Measurements from ENCODE around the gene SPECC1L. TPM values are rescaled to one million over a fixed set of nuclear protein-coding genes. Genes with fewer than 3 reads are reported as not detected.

Gene SPECC1L
- total RNA-seq, 1 experiment from 2014 or later, result 14.1 TPM

DNA sequence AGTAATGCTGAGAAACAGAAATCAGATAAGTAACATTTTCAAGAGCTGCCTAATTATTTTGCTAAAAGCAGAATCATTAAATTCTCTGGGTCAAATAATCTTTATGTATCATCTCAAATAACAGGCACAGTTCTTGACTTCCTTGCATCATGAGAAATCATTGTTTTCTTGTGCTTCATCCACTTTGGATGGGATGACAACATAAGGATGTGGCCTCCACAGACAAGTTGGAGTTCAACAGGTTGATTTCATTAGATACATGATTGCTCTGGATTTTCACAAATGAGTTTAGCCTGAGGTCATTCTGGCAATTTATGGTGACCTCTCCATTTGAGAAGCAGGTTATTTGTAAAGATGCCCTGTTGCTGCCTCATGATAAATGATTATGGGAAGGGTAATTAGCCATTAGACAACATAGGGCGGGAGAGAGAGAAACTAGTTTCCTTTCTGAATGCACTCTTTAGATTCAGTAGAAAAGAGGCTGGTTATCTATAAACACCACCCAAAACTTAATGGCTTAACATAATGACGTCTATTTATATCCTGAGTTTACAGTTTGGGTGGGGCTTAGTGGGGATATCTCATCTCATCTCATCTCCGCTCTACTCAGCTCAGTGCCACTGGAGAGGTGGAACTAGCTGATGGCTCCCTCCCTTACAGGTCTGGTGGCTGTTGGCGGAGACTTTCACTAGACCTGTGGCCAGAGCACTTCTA, 121.7 kb downstream of the SPECC1L start:
- Histone ChIP-seq H3K79me2 (ENCODE audit: low read length) (no peaks in the 10 kb centered on the region), H3K36me3 (ENCODE audit: low read depth, low read length) (no peaks in the 10 kb centered on the region; the same call in 1 of the 2 replicates), H3K27me3 (ENCODE audit: low read length) (no peaks in the 10 kb centered on the region), H3K9ac (ENCODE audit: low read length) (no peak overlapping the region), H3K9me3 (ENCODE audit: low read length) (no peaks in the 10 kb centered on the region), H3K27ac (ENCODE audit: low read length) (no peak overlapping the region), H3K4me2 (ENCODE audit: low read length) (no peak overlapping the region), H3F3A (ENCODE audit: low read length, unreplicated experiment) (no peaks in the 10 kb centered on the region), H3K4me3 (ENCODE audit: low read length) (no peak overlapping the region), H3K4me1 (ENCODE audit: insufficient read depth, low read length) (no peaks in the 10 kb centered on the region), H4K20me1 (ENCODE audit: low read length) (no peaks in the 10 kb centered on the region), H3K9me2 (replicated peaks; ENCODE audit: low read length) (no peaks in the 10 kb centered on the region), H2AFZ (ENCODE audit: low read length) (no peak overlapping the region)
- ChIA-PET POLR2A (ENCODE audit: unreplicated experiment) (no interaction called here), CTCF (no interaction called here)
- ATAC-seq (no peak), DNase-seq (no peak)
- TF ChIP-seq EZH2 (IDR thresholded peaks at IDR 0.05; ENCODE audit: low read length, unreplicated experiment), result no peak
- TF ChIP-seq, protein P1, sequence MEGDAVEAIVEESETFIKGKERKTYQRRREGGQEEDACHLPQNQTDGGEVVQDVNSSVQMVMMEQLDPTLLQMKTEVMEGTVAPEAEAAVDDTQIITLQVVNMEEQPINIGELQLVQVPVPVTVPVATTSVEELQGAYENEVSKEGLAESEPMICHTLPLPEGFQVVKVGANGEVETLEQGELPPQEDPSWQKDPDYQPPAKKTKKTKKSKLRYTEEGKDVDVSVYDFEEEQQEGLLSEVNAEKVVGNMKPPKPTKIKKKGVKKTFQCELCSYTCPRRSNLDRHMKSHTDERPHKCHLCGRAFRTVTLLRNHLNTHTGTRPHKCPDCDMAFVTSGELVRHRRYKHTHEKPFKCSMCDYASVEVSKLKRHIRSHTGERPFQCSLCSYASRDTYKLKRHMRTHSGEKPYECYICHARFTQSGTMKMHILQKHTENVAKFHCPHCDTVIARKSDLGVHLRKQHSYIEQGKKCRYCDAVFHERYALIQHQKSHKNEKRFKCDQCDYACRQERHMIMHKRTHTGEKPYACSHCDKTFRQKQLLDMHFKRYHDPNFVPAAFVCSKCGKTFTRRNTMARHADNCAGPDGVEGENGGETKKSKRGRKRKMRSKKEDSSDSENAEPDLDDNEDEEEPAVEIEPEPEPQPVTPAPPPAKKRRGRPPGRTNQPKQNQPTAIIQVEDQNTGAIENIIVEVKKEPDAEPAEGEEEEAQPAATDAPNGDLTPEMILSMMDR (conservative IDR thresholded peaks at IDR 0.05; ENCODE audit: low read depth, low read length), result no peak
- TF ChIP-seq EZH2phosphoT487 (IDR thresholded peaks at IDR 0.05; ENCODE audit: borderline replicate concordance, low read length), result no peak
- no TSS peak for BruUV-seq (replicated peaks)
- intact Hi-C loops (cut with micrococcal nuclease), result no loop called here

DNA sequence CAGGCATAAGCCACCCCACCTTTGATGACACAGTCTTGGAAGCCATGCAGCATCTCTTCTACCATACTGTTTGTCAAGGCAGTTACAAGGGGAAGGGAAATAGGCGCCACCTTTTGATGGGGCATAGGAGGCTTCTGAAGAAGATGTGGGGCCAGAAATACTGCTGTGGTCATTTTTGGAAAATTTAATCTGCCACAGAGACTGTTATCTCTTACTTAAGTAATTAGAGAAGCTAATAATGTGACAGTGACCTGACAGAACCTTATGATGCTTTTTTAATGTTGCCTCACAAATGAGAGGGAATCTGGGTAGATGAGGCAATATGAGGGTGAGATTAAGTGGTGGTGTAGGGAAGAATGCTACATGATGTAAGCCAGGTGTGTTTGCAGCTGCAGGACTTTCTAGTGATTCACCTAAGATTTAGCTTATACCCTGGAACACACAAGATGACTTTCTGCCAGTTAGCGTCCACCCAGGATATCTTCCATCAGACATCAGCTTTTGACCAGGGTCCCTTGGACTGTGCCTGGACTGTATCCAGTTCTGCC, 122.5 kb downstream of the SPECC1L start:
- Histone ChIP-seq H2AFZ (ENCODE audit: low read length) (no peak overlapping the region), H3K27me3 (ENCODE audit: low read length) (no peaks in the 10 kb centered on the region), H3K9me3 (ENCODE audit: low read length) (no peaks in the 10 kb centered on the region), H3K79me2 (ENCODE audit: low read length) (no peaks in the 10 kb centered on the region), H3K4me1 (ENCODE audit: insufficient read depth, low read length) (no peaks in the 10 kb centered on the region), H3K9ac (ENCODE audit: low read length) (no peak overlapping the region), H3K36me3 (ENCODE audit: low read depth, low read length) (no peaks in the 10 kb centered on the region; the same call in 1 of the 2 replicates), H4K20me1 (ENCODE audit: low read length) (no peaks in the 10 kb centered on the region), H3F3A (ENCODE audit: low read length, unreplicated experiment) (no peaks in the 10 kb centered on the region), H3K4me3 (ENCODE audit: low read length) (no peak overlapping the region), H3K9me2 (replicated peaks; ENCODE audit: low read length) (no peaks in the 10 kb centered on the region), H3K4me2 (ENCODE audit: low read length) (no peak overlapping the region), H3K27ac (ENCODE audit: low read length) (no peak overlapping the region)
- intact Hi-C loops (cut with micrococcal nuclease), result no loop called here
- ATAC-seq (no peak), DNase-seq (no peak)
- TF ChIP-seq EZH2 (IDR thresholded peaks at IDR 0.05; ENCODE audit: low read length, unreplicated experiment) (no peak), EZH2phosphoT487 (IDR thresholded peaks at IDR 0.05; ENCODE audit: borderline replicate concordance, low read length) (no peak)
- TF ChIP-seq, protein P1 (conservative IDR thresholded peaks at IDR 0.05; ENCODE audit: low read depth, low read length), result no peak
- CTCF ChIA-PET, result interaction anchor here (0.6 kb wide), 1 partner anchor 33 kb away, joined by 3 read pairs; no protein-coding TSS in a partner anchor
- POLR2A ChIA-PET (ENCODE audit: unreplicated experiment), result no interaction called here
- no TSS peak for BruUV-seq (replicated peaks)

DNA sequence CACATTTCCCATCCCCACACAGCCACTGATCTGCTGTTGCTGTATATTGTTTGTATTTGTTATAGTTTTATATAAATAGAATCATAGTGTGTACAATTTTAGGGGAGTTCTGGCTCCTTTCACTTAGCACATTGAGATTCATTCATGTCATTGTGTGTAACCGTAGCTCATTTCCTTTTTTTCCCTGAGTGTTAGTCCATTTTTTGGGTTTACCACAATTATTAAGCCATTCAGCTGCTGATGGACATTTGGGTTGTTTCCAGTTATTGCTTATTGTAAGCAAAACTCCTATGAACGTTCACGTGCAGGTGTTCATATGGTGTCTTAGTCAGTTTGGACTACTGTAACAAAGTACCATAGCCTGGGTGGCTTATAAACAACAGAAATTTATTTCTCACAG, 123.2 kb downstream of the SPECC1L start:
- Histone ChIP-seq H3K4me3 (ENCODE audit: low read length) (no peak overlapping the region), H3K4me2 (ENCODE audit: low read length) (no peak overlapping the region), H3K36me3 (ENCODE audit: low read depth, low read length) (no peaks in the 10 kb centered on the region; the same call in 1 of the 2 replicates), H2AFZ (ENCODE audit: low read length) (no peak overlapping the region), H4K20me1 (ENCODE audit: low read length) (no peaks in the 10 kb centered on the region), H3K4me1 (ENCODE audit: insufficient read depth, low read length) (no peaks in the 10 kb centered on the region), H3K27ac (ENCODE audit: low read length) (no peak overlapping the region), H3F3A (ENCODE audit: low read length, unreplicated experiment) (no peaks in the 10 kb centered on the region), H3K27me3 (ENCODE audit: low read length) (no peaks in the 10 kb centered on the region), H3K9ac (ENCODE audit: low read length) (no peak overlapping the region), H3K9me3 (ENCODE audit: low read length) (no peaks in the 10 kb centered on the region), H3K9me2 (replicated peaks; ENCODE audit: low read length) (no peaks in the 10 kb centered on the region), H3K79me2 (ENCODE audit: low read length) (no peaks in the 10 kb centered on the region)
- intact Hi-C loops (cut with micrococcal nuclease), result no loop called here
- ChIA-PET POLR2A (ENCODE audit: unreplicated experiment) (no interaction called here), CTCF (interaction anchor here (0.6 kb wide), 1 partner anchor 32 kb away, joined by 3 read pairs; no protein-coding TSS in a partner anchor)
- DNase-seq (no peak), ATAC-seq (no peak)
- TF ChIP-seq EZH2phosphoT487 (IDR thresholded peaks at IDR 0.05; ENCODE audit: borderline replicate concordance, low read length) (no peak), EZH2 (IDR thresholded peaks at IDR 0.05; ENCODE audit: low read length, unreplicated experiment) (no peak)
- TF ChIP-seq, protein P1 (conservative IDR thresholded peaks at IDR 0.05; ENCODE audit: low read depth, low read length), result no peak
- no TSS peak for BruUV-seq (replicated peaks)

Measured in PC-3 (cell line).